Measurements from ENCODE around the gene MLIP.

MLIP gene

DNA sequence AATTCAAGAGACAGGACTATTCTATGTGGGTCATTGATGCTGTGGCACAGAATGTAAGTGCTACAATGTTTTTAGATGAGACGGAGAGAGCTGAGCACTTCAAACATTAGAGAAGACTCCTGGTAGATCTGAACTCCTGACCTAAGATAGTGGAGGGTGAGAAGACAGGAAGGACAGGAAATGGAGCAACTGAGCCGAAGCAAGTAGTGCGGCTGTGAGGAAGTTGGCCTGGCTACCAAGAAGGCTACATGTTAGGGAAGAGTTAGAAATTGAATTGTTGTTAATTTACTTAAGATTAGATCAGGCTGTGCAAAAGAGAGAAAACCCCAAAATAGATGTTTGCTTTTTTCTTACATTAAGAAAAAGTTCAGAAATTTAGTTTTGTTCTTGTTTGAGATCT, 14.4 kb upstream of the MLIP start:
- DNase-seq (ENCODE audit: extremely low read depth in 1 of 2, low read depth in 1 of 2), result no peak

GRCh38 chr6:54097753-54098152, 13.5 kb upstream of the MLIP start:
- DNase-seq (ENCODE audit: extremely low read depth in 1 of 2, low read depth in 1 of 2), result no peak

DNA sequence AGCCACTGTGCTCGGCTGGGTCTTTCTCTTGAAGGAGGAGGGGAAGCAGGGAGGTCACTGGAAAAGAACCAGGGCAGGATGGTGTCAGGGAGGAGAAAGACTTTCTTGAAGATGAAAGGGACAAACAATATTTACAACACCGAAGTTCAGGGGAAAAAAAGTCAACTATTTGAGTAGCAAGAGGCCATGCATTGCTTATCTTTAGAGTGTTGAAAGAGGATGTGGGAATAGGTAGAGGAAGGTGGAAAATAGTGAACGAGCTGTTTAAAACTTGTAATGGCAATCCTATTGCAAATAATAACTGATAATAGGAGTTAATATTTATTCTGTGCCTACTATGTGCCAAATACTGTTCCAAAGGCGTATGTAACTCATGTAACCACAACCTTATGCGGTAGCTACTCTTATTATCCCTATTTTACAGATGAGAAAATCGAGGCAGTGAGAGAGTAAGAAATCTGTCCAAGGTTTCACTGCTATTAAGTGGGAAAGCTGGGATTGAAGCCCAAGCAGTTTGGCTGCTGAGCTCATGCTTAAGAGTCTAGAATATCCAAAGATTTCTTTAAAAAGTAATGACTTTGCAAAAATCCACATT, 12.7 kb upstream of the MLIP start:
- no peak for DNase-seq (ENCODE audit: extremely low read depth in 1 of 2, low read depth in 1 of 2)

DNA sequence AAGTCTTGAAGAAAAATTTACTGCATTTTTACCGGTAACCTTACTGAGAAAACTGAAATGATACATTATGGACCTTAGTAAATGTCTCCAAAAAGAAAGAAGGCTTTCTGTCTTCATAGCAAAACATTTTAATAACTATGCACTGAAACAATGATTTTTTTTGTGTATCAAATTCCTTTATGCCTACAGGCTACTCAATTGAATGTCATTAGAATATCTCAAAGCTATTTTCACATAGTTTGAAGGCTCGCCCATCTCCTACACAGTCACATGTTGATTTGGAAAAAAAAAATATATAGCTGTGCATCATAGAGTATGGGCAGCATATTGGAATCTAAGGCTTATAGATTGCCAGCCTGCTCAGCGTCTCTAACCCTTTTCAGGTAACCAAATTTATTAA, 12.0 kb upstream of the MLIP start:
- no peak for DNase-seq (ENCODE audit: extremely low read depth in 1 of 2, low read depth in 1 of 2)

- no peak for DNase-seq (ENCODE audit: extremely low read depth in 1 of 2, low read depth in 1 of 2)
Observed at GRCh38 chr6:54100411-54101006, 10.7 kb upstream of the MLIP start.

GRCh38 chr6:54102238-54102637, 9.0 kb upstream of the MLIP start:
- no peak for DNase-seq (ENCODE audit: extremely low read depth in 1 of 2, low read depth in 1 of 2)

DNA sequence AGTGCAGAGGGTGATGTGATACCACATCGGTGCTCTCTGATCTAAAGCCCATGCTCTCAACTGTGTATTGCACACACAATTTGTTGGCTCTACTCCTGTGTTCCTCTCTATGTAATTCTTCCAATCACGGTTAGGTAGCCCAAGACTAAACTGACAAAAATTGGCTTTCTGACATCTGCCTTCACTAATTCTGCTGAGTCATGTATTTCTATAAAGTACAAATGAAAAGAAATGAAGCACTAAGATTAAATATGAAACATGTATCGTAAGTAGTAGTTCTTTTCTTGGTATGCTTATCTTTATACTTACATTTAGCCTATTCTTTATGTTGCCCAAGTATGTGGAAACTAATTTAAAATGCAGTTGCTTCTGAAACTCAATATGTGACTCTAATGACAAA, 7.7 kb upstream of the MLIP start:
- DNase-seq (ENCODE audit: extremely low read depth in 1 of 2, low read depth in 1 of 2), result no peak

- no peak for DNase-seq (ENCODE audit: extremely low read depth in 1 of 2, low read depth in 1 of 2)
Observed at GRCh38 chr6:54106727-54107126, 4.5 kb upstream of the MLIP start.

GRCh38 chr6:54107470-54108090, 3.7 kb upstream of the MLIP start:
- no peak for DNase-seq (ENCODE audit: extremely low read depth in 1 of 2, low read depth in 1 of 2)

DNA sequence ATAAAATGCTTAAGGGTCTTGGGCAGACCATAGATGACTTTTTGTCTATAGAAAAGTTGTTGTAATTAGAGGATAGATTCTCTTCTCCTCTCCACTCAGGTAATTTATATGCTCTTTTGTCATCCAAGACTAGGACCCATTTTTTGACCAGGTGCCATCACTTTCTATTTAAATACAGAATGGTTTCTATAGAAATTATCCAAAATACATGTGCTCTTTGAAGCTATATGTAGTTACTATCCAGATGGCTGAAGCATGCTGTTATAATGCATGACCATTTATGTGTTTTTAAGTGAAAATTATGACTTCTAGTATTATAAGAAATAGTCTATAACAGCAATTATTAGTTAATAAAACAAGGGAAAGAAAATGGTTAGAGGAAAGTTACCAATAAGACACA, 3.0 kb upstream of the MLIP start:
- no peak for DNase-seq (ENCODE audit: extremely low read depth in 1 of 2, low read depth in 1 of 2)

- no peak for DNase-seq (ENCODE audit: extremely low read depth in 1 of 2, low read depth in 1 of 2)
Observed at GRCh38 chr6:54109586-54109985, 1.7 kb upstream of the MLIP start.

DNA sequence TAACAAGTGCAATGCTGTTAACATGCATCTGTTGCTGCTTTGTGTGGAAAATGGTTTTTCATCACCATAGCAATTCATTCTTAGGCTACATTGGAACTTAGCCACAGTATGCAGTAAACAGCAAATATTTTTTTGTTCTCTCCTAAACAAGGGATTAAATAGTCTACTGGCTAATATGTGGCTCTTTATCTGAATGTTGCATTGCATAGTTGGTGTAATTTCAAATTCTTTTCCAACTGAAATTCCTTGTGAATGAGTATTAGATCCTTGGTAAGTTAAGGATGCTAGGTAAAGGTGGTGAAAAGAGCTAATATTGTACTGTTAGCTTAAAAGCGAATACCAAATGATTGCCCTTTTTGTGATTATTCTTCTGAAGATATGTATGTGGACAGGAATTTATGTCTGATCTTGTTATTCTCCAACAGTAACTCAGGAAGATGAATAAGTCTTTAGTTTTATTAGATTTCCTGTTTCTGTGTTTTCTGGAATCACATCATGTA, 958 bp downstream of the MLIP start:
- DNase-seq (ENCODE audit: extremely low read depth in 1 of 2, low read depth in 1 of 2), result no peak

DNA sequence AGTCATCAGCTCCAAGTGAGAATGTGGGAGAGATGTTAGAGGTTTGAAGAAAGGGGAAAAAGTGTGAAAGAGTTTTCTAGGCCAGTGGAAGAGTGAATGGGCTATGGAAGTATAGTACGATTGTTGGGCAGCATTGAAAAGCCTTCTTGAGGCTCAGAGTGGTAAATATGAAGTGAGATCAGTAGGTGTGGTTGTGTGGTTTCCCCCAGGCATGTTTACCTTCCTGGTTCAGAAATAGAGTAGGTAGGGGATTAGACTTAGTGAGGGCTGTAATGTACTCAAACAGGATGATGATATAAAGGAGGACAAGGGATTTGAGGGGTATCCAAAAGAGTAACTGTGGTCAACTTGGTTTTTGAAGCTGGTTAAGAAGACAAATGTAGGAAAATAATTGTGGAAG, 3.7 kb downstream of the MLIP start:
- DNase-seq (ENCODE audit: extremely low read depth in 1 of 2, low read depth in 1 of 2), result no peak

DNA sequence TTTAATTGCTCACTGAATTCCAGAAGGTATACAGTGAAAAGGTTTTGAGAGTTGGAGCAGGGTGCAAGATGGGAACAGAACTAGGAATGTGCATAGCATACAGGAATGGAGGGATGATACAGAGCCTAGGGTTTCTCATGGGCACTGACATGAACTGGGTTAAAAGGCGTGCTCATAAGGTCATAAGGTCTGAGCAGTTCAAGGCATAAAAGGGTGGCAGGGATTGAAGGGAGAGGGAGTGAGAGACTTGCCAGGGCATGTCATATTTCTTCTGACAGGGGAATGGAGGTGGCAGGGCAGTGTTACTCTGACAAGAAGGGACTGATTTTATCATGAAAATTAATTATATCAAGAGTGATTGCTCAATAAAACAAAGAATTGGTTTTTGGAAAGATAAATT, 4.7 kb downstream of the MLIP start:
- DNase-seq (ENCODE audit: extremely low read depth in 1 of 2, low read depth in 1 of 2), result no peak

DNA sequence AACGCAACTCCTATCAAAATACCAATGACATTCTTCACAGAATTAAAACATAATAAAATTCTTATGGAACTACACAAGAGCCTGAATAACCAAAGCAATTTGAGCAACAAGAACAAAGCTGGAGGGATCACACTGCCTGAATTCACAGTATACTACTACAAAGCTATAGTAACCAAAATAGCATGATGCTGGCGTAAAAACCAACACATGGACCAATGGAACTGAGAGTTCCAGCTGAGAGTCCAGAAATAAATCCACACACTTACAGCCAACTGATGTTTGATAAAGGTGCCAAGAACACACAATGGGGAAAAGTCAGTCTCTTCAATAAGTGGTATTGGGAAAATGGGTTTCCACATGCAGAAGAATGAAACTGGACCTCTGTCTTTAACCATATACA, 6.9 kb downstream of the MLIP start:
- no peak for DNase-seq (ENCODE audit: extremely low read depth in 1 of 2, low read depth in 1 of 2)

DNA sequence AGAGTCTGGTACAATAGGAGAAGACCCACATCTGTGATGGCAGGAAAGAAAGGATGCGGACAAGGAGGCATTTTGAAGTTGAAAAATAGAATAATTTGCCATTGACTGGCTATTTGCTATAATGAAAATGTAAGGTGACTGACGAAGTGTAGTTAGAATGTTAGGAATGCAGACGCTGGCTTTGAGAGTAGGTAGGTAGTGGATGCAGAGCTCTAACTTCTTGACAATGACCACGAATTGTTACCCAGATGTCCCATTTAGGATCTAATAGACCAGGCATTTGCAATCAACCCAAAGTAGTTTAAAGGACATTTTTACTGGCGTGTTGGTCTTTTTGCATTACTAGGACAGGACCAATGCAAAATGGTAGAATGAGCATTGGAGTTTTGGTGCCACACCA, 14.2 kb downstream of the MLIP start:
- no peak for DNase-seq (ENCODE audit: extremely low read depth in 1 of 2, low read depth in 1 of 2)

GRCh38 chr6:54130179-54130578, 18.9 kb downstream of the MLIP start:
- no peak for DNase-seq (ENCODE audit: extremely low read depth in 1 of 2, low read depth in 1 of 2)

GRCh38 chr6:54132587-54132986, 21.3 kb downstream of the MLIP start:
- no peak for DNase-seq (ENCODE audit: extremely low read depth in 1 of 2, low read depth in 1 of 2)

DNA sequence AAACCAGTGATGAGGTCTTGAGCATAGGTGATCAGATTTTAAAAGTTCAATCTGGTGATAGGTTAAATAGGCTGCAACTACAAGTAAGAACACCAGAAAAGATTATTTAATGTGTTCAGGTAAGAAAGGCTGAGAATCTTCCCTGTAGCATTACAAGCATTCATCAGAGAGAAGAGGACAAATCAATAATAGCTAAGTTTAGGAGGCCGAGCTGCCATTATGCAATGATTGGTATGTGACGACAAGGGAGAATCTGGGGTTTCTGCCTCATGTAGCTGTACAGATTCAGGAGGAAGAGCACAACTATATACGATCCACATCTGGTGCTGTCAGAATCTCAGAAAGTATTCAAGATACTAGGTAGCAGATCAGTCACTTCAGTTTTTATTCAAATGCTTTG, 21.9 kb downstream of the MLIP start:
- DNase-seq (ENCODE audit: extremely low read depth in 1 of 2, low read depth in 1 of 2), result no peak

DNA sequence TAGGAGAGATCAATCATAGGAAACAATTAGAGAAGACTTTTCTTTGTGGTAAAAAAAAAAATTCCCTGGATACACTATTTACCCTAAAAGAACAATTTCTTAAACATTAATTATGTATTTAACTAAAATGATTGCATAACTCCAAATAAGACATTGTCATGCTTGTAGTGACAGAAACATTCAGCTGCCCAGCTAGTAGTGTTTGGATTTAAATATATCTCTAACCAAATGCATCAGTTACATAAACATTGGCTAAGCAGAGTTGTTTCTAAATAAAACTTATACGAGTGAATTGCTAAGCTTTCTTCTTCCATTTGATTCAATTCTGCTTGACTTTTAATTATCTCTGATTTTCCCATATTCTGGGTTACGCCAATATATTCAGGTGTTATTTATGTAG, 23.7 kb downstream of the MLIP start:
- no peak for DNase-seq (ENCODE audit: extremely low read depth in 1 of 2, low read depth in 1 of 2)

- no peak for DNase-seq (ENCODE audit: extremely low read depth in 1 of 2, low read depth in 1 of 2)
Observed at GRCh38 chr6:54135665-54136369, 24.6 kb downstream of the MLIP start.

GRCh38 chr6:54138795-54139194, 27.6 kb downstream of the MLIP start:
- DNase-seq (ENCODE audit: extremely low read depth in 1 of 2, low read depth in 1 of 2), result no peak

Measured in stimulated activated CD8-positive, alpha-beta memory T cell treated with anti-CD3 and anti-CD28 coated beads, Interleukin-7, amount 100 ng/mL, for 48 hours (primary cell).